G401.6 (cell line): ENCODE measurements around the gene PTCRA.
"Not testable (repeated sequence)": the region's sequence is repeated elsewhere in the genome, so short reads cannot be mapped to it uniquely, and the experiment has no call there.

Experiments used
- FAIRE-seq: peaks from 2 replicates; lab custom pipeline; 2012; peaks lifted over from hg19 to GRCh38; lab: Jason Lieb, UNC

Gene PTCRA

DNA sequence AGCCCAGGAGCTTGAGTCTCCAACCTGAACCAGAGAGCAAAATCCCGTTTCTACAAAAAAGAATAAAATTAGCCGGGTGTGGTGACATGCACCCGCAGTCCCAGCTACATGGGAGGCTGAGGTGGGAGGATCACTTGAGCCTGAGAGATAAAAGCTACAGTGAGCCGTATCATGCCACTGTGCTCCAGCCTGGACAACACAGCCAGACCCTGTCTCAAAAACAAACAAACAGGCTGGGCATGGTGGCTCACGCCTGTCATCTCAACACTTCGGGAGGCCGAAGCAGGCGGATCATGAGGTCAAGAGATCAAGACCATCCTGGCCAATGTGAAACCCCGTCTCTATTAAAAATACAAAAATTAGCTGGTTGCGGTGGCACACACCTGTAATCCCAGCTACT is 11.4 kb upstream of the PTCRA start:
- no peak for FAIRE-seq

GRCh38 chr6:42907336-42907735 is 8.5 kb upstream of the PTCRA start:
- FAIRE-seq = no peak

DNA sequence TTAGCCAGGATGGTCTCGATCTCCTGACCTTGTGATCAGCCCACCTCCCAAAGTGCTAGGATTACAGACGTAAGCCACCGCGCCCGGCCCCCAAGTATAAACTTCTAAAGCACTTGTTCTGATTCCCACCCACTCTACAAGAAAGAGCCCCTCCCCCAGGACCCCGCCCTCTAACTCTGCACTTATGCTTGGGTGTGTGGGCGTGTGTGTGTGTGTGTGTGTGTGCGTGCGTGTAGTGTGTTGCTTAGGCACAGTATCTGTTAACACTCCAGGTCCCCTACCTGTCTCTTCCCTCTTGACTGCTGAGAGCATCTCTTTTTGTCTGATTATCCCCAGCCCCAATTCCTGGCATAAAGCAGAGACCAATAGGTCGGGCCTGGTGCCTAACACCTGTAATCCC is 6.0 kb upstream of the PTCRA start:
- no peak for FAIRE-seq

GRCh38 chr6:42911171-42912021 is 4.5 kb upstream of the PTCRA start:
- FAIRE-seq = no peak

GRCh38 chr6:42914546-42914945 is 1.3 kb upstream of the PTCRA start:
- no peak for FAIRE-seq

- no peak for FAIRE-seq
Observed at GRCh38 chr6:42916288-42916687, 435 bp downstream of the PTCRA start.

DNA sequence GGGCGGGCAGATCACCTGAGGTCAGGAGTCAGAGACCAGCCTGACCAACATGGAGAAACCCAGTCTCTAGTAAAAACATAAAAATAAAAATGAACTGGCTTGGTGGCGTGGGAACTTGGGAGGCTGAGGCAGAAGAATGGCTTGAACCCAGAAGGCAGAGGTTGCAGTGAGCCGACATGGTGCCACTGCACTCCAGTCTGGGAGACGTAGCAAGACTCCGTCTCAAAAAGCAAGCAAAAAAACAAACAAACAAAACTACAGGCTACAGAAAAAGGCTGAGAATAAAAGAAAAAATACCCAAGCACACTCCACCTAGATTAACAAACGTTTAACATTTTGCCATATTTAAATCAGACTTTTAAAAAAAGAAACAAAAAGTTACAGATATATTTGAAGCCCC is 5.9 kb downstream of the PTCRA start:
- FAIRE-seq = no peak

DNA sequence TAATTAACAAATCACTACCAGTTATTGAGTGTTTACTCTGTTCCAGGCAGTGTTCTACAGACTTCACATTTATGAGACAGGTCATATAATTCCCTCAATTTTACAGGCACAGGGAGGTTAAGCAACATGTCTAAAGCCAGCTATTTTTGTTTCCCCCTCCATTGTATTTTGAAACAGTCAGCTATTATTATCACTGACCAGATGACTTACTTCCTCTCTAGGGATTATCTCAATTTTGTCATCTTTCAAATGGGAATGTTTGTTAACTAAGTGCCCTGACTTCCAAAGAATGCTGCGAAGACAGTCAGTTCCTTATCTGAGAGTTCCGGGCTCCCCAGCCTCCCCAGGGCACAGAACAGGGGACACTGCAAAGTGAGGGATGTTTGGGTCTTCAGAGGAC is 7.8 kb downstream of the PTCRA start:
- FAIRE-seq = no peak

GRCh38 chr6:42925248-42925857 is 9.5 kb downstream of the PTCRA start:
- FAIRE-seq = no peak

DNA sequence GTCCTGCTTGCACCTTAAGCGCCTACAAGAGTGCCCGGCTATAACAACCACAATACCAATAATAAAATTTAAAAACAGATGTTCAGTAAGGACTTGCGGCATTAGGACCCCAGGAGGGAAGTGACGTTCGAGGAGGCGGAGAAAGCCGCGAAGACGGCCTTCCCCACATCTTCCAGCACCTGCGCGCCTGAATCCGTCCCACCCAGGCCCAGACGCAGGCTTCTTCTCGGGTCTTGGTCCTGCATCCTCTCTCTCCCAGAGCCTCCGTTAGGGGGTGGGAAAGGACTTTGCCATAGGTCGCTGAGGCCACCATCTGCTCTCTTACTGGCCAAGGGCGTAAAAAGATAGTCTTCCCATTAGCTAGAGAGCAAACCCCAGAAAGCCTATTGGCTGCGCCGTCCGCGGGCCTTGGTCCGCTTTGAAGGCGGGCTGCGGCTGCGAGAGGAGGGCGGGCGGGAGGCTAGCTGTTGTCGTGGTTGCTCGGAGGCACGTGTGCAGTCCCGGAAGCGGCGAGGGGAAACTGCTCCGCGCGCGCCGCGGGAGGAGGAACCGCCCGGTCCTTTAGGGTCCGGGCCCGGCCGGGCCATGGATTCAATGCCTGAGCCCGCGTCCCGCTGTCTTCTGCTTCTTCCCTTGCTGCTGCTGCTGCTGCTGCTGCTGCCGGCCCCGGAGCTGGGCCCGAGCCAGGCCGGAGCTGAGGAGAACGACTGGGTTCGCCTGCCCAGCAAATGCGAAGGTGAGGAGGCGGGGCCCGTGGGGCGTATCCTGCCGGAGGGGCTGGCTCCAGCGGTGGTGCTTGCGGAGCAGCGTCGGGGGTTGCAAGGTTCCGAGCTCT is 13.3 kb downstream of the PTCRA start, which contains the start of gene CNPY3:
Gene CNPY3 (plus strand): TSS at position 495 of the 835 bp plus-strand sequence. CDS start 91 bp downstream, at position 586.
- FAIRE-seq = peak; percentile 98

DNA sequence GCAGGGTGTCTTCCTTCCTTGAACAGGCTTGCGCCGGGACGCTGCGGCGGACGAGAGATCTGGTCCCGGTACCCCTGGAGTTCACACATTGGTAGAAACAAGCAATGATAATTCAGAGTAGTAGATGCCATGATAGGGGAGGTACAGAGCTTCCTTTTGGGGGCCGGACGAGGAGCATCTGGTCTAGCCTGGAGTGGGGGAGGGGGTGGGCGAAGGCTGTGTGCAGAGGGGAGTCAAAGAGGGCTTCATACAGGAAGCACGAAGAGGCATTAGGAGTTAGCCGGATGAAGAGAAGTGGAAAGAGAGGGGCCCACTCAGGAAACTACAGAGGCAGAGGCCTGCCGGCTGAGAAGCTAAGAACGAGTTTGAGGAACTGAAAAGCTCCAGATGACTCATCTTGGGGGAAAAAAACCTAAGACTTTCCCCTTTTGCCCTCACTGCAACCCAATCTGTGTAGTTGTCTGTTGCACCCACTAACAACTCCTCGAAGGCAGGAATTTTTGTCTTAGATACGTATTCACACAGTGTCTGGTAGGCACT is 14.0 kb downstream of the PTCRA start:
- no peak for FAIRE-seq

DNA sequence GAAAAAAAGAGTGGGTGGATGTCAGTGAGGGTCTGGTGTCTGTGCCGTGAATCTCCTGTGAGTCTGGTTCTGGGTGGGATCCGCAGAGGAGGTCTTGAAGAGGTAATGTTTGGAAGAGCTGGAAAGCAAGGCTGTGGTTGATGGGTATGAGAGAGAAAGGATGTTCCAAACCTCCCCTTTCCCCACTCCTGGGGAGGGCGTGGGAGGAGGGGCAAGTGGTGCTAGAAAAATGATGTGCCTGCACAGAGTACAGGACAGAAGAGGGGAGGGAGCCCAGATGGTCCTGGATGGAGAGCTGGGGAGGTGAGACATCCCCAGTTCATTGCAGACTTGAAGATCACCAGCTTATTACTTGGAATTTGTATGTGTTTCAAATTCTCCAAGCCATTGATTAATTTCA is 16.6 kb downstream of the PTCRA start:
- no peak for FAIRE-seq

DNA sequence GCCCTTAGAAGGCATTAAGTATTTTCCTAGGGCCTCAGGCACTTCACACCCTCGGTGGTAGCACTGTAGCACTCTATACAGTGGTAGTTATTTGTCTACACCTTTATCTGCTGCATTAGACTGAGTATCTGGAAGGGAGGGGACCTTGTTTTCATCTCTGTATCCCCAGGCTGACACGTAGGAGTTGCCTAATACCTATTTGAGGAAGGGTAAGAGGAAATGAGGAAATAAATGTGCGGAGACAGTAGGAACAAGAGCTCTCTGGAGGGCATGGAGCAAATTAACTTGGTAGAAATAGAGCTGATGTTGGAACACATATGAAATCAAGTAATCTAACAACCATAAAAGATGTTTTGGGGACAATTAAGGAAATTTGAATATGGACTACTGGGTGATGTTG is 17.4 kb downstream of the PTCRA start:
- FAIRE-seq = no peak

DNA sequence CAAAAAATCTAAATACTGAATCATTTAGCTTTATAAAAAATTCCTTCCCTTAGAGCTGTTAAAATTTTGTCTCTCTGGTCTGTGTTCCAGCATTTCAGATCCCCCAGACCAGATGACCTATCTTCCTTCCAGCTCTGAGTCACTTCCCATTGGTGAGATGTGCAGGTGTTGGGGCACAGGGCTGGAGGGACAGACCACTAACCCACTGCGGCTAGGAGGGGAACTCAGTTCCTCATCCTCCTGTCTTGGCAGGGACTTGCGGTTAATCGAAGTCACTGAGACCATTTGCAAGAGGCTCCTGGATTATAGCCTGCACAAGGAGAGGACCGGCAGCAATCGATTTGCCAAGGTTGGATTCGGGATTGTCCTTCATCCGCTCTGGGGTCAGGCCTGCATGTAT is 19.5 kb downstream of the PTCRA start:
- FAIRE-seq = no peak

DNA sequence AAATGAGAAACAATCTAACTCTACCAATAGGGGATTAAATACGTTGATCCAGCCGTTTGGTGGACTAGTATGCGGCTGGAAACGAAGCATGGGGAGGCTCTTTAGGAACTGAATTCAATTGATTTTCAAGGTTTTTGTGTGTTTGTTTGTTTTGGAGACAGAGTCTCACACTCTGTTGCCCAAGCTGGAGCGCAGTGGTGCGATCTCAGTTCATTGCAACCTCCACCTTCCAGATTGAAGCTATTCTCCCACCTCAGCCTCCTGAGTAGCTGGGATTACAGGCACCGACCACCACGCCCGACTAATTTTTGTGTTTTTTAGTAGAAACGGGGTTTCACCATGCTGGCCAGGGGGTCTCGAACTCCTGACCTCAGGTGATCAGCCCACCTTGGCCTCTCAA is 20.5 kb downstream of the PTCRA start:
- FAIRE-seq = no peak

DNA sequence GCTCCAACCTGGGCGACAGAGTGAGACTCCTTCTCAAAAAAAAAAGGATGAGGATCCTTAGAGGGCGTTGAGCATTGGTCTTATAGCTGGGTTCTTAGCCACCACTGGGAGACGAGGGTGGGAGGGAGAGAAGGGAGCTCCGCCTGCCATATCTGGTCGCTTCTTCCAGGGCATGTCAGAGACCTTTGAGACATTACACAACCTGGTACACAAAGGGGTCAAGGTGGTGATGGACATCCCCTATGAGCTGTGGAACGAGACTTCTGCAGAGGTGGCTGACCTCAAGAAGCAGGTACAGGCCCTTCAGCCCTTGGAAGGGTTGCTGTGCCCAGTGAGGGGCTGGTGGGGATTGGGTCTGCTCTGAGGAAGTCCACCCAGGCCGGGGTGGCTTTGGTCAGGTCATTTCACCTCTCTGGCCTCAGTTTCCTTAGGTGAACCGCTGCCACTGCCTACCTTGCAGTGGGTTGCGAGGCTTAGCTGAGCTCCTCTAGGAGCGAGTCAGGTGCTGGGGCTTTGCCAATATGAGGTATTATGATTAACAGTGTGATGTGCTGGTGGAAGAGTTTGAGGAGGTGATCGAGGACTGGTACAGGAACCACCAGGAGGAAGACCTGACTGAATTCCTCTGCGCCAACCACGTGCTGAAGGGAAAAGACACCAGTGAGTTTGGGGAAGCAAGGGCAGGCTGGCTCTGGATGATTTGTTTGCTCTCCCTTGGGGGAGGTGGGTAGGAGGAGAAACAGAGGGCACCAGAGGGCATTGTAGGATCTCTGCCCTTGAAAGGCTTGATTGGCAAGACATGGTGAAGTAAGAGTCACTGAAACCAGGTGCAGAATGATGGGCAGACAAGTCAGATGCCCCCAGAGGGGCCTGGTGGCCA is 21.9 kb downstream of the PTCRA start:
- no peak for FAIRE-seq

- FAIRE-seq = no peak
Observed at GRCh38 chr6:42938428-42938796, 22.6 kb downstream of the PTCRA start.

- FAIRE-seq = no peak
Observed at GRCh38 chr6:42938987-42939809, 23.3 kb downstream of the PTCRA start.

DNA sequence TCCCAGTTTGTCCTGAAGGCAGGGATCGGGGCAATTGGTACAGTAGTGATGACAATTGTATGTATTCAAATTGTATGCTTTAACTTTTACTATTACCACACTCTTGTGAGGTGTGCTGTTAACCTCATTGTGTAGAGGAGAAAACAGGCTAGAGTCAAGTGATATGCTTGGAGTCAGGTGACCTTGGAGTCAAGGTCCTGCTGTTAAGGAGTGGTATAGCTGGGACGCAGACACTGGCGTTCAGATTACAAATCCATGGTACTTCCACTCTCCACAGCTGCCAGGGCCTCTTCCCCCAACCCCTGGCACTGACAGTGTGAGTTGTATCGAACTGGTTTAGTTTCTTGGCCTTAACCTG is 23.9 kb downstream of the PTCRA start:
- no peak for FAIRE-seq

GRCh38 chr6:42940493-42941045 is 24.7 kb downstream of the PTCRA start:
- FAIRE-seq = no peak

DNA sequence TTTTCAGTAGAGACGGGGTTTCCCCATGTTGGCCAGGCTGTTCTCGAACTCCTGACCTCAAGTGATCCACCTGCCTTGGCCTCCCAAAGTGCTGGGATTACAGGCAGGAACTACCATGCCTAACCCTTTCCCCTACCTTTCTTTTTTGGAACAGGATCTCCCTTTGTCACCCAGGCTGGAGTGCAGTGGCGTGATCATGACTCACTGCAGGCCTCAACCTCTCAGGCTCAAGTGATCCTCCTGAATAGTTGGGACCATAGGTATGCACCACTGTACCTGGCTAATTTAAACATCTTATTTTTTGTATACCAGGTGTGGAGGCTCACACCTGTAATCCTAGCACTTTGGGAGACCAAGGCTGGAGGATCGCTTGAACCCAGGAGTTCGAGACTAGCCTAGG is 25.5 kb downstream of the PTCRA start:
- FAIRE-seq = not testable (repeated sequence)
